A673 (cell line): ENCODE measurements around the gene EDN3. TPM values are rescaled to one million over a fixed set of nuclear protein-coding genes. Genes with fewer than 3 reads are reported as not detected.

Source experiments
- BruUV-seq: library from RNA; stranded (reverse); fragments of 400-500 nt; replicated peaks from 2 replicates; lab custom pipeline; 2021; lab: Mats Ljungman, UMichigan
- CTCF ChIA-PET: fragments of 300-600 bp; sonication (Branson Sonifier 250); formaldehyde crosslinking; loops from one replicate; lab custom pipeline; 2022; ENCODE audit warnings: antibody characterized with exemption; lab: Charles Lee
- POLR2A ChIA-PET: fragments of 300-600 bp; sonication (Branson Sonifier 250); formaldehyde crosslinking; loops from one replicate; lab custom pipeline; 2022; ENCODE audit warnings: antibody characterized with exemption; ENCODE audit not compliant: low non-redundant PET; lab: Charles Lee
- DNase-seq: peaks from one replicate; pipeline ENCODE4 v3.0.0-alpha.2; 2015; ENCODE audit warnings: low spot score
- H3K27ac ChIP-seq: fragments of 200-600 bp; sonication (generic); 2 replicates; pipeline ENCODE4 v1.5.1; 2016; ENCODE audit warnings: mixed run types, low read depth, mild to moderate bottlenecking, mixed read lengths, antibody characterized with exemption, low read length; ENCODE audit not compliant: poor library complexity, severe bottlenecking
- H3K27me3 ChIP-seq: fragments of 200-600 bp; sonication (generic); replicated peaks from 2 replicates; pipeline ENCODE4 v1.6.1; 2017; ENCODE audit warnings: mixed run types, low read depth, mild to moderate bottlenecking, mixed read lengths, antibody characterized with exemption, low read length; ENCODE audit not compliant: insufficient read depth, poor library complexity
- H3K36me3 ChIP-seq: fragments of 200-600 bp; sonication (generic); 2 replicates; pipeline ENCODE4 v1.6.1; 2016; ENCODE audit warnings: mixed run types, mild to moderate bottlenecking, mixed read lengths, antibody characterized with exemption, low read length; ENCODE audit not compliant: insufficient read depth, poor library complexity, severe bottlenecking
- H3K4me1 ChIP-seq: fragments of 200-600 bp; sonication (generic); 2 replicates; pipeline ENCODE4 v1.6.1; 2017; ENCODE audit warnings: mixed run types, mild to moderate bottlenecking, mixed read lengths, antibody characterized with exemption, low read length; ENCODE audit not compliant: insufficient read depth, poor library complexity, severe bottlenecking
- H3K4me3 ChIP-seq: fragments of 200-600 bp; sonication (generic); 2 replicates; pipeline ENCODE4 v1.5.1; 2016; ENCODE audit warnings: low read depth, mixed run types, mild to moderate bottlenecking, mixed read lengths, low read length; ENCODE audit not compliant: poor library complexity, severe bottlenecking
- H3K9me3 ChIP-seq: fragments of 200-600 bp; sonication (generic); 2 replicates; pipeline ENCODE4 v1.6.1; 2016; ENCODE audit warnings: mixed run types, low read depth, mild to moderate bottlenecking, mixed read lengths, antibody characterized with exemption, low read length; ENCODE audit not compliant: poor library complexity, severe bottlenecking
- CTCF ChIP-seq: fragments of 300-800, 200-600 bp; sonication (generic); conservative IDR thresholded peaks from 2 replicates; pipeline ENCODE4 v1.5.1; 2017; ENCODE audit warnings: low read depth, mild to moderate bottlenecking, antibody characterized with exemption, low read length, moderate library complexity, mixed read lengths
- EZH2 ChIP-seq: fragments of 200-600 bp; sonication (generic); IDR thresholded peaks from 2 replicates; pipeline ENCODE4 v1.6.1; 2017; ENCODE audit warnings: borderline replicate concordance, low read depth, mild to moderate bottlenecking, mixed read lengths, antibody characterized with exemption, low read length; ENCODE audit not compliant: poor library complexity, severe bottlenecking
- intact Hi-C: fragments of 100-400 bp; cut with micrococcal nuclease; formaldehyde crosslinking; loops from one replicate; pipeline ENCODE4 v1.10.0; 2022; ENCODE audit not compliant: unreplicated experiment
- total RNA-seq: library from RNA; stranded (reverse); gene quantifications from 2 replicates; pipeline ENCODE4 v1.2.3, GENCODE V29; 2021

The EDN3 gene
- total RNA-seq, 1 experiment from 2014 or later, result not detected

- no peak for TF ChIP-seq CTCF
- no peak for TF ChIP-seq EZH2
- no peak for DNase-seq
- POLR2A ChIA-PET, result no interaction called here
- Histone ChIP-seq H3K4me3 (no peak overlapping the region), H3K36me3 (no peaks in the 10 kb centered on the region), H3K4me1 (no peaks in the 10 kb centered on the region), H3K9me3 (no peaks in the 10 kb centered on the region), H3K27ac (no peak overlapping the region), H3K27me3 (peaks cover 97% of the 10 kb centered on the region)
- CTCF ChIA-PET, result no interaction called here
- BruUV-seq, result no TSS peak
- intact Hi-C loops, result no loop called here
Measured at GRCh38 chr20:59297686-59298085, 2.7 kb upstream of the EDN3 start.

- intact Hi-C loops, result no loop called here
- CTCF ChIA-PET, result no interaction called here
Measured at GRCh38 chr20:59299945-59300332, 472 bp upstream of the EDN3 start.

GRCh38 chr20:59301343-59302007 is 1.1 kb downstream of the EDN3 start:
- CTCF ChIA-PET, result no interaction called here
- intact Hi-C loops, result no loop called here
- peaks cover 89% of the 10 kb centered on the region for H3K27me3 ChIP-seq

More at GRCh38 chr20:59299945-59300332, 472 bp upstream of the EDN3 start:
- no TSS peak for BruUV-seq
- Histone ChIP-seq H3K4me3 (no peak overlapping the region), H3K4me1 (no peaks in the 10 kb centered on the region), H3K36me3 (no peaks in the 10 kb centered on the region), H3K27ac (no peak overlapping the region), H3K9me3 (no peaks in the 10 kb centered on the region), H3K27me3 (peaks cover 96% of the 10 kb centered on the region)
- POLR2A ChIA-PET, result no interaction called here
- no peak for DNase-seq
- TF ChIP-seq CTCF (no peak), EZH2 (no peak)

More at GRCh38 chr20:59301343-59302007, 1.1 kb downstream of the EDN3 start:
- H3K4me1 ChIP-seq, result no peaks in the 10 kb centered on the region
- POLR2A ChIA-PET, result no interaction called here
- TF ChIP-seq EZH2, result no peak
- TF ChIP-seq CTCF, result no peak
- no peak overlapping the region for H3K27ac ChIP-seq
- no peaks in the 10 kb centered on the region for H3K9me3 ChIP-seq
- H3K36me3 ChIP-seq, result no peaks in the 10 kb centered on the region
- no peak overlapping the region for H3K4me3 ChIP-seq
- no peak for DNase-seq
- no TSS peak for BruUV-seq
